ENCODE results near the gene TTC21B.

TTC21B gene

GRCh38 chr2:165920748-165921147, 32.8 kb downstream of the TTC21B start:
- no peak for DNase-seq

- DNase-seq, result no peak
Measured at GRCh38 chr2:165913636-165914035, 39.9 kb downstream of the TTC21B start.

- DNase-seq, result no peak
Measured at GRCh38 chr2:165911981-165912380, 41.6 kb downstream of the TTC21B start.

GRCh38 chr2:165911231-165911630, 42.3 kb downstream of the TTC21B start:
- no peak for DNase-seq

GRCh38 chr2:165909466-165909865, 44.1 kb downstream of the TTC21B start:
- DNase-seq, result no peak

GRCh38 chr2:165905854-165906253, 47.7 kb downstream of the TTC21B start:
- DNase-seq, result no peak

GRCh38 chr2:165905269-165905668, 48.3 kb downstream of the TTC21B start:
- no peak for DNase-seq

- DNase-seq, result no peak
Measured at GRCh38 chr2:165904432-165904831, 49.1 kb downstream of the TTC21B start.

- DNase-seq, result no peak
Measured at GRCh38 chr2:165903406-165903805, 50.2 kb downstream of the TTC21B start.

- DNase-seq, result no peak
Measured at GRCh38 chr2:165902934-165903333, 50.6 kb downstream of the TTC21B start.

- DNase-seq, result peak; percentile 14
Measured at GRCh38 chr2:165901620-165902298, 51.8 kb downstream of the TTC21B start.

GRCh38 chr2:165899311-165899710, 54.3 kb downstream of the TTC21B start:
- DNase-seq, result no peak

- DNase-seq, result no peak
Measured at GRCh38 chr2:165898381-165898780, 55.2 kb downstream of the TTC21B start.

- DNase-seq, result no peak
Measured at GRCh38 chr2:165897726-165898125, 55.9 kb downstream of the TTC21B start.

- no peak for DNase-seq
Measured at GRCh38 chr2:165897074-165897473, 56.5 kb downstream of the TTC21B start.

GRCh38 chr2:165895974-165896373, 57.6 kb downstream of the TTC21B start:
- no peak for DNase-seq

- DNase-seq, result no peak
Measured at GRCh38 chr2:165893556-165893955, 60.0 kb downstream of the TTC21B start.

GRCh38 chr2:165892526-165892925, 61.0 kb downstream of the TTC21B start:
- no peak for DNase-seq

- no peak for DNase-seq
Measured at GRCh38 chr2:165891943-165892342, 61.6 kb downstream of the TTC21B start.

- no peak for DNase-seq
Measured at GRCh38 chr2:165891345-165891744, 62.2 kb downstream of the TTC21B start.

GRCh38 chr2:165889798-165890197, 63.8 kb downstream of the TTC21B start:
- no peak for DNase-seq

GRCh38 chr2:165889158-165889557, 64.4 kb downstream of the TTC21B start:
- no peak for DNase-seq

GRCh38 chr2:165888171-165888570, 65.4 kb downstream of the TTC21B start:
- DNase-seq, result no peak

- peak; percentile 98 for DNase-seq
Measured at GRCh38 chr2:165886487-165887146, 67.0 kb downstream of the TTC21B start.
